HG03064 (cell line): ENCODE results near the gene GSTT2.
A peak's percentile ranks its signal among the peaks of the same experiment; 100 is the strongest.

Source experiments
- ATAC-seq: cut with Tn5 transposase; IDR thresholded peaks from one replicate; pipeline ENCODE4 v1.9.1; 2021; ENCODE audit warnings: low read depth; ENCODE audit not compliant: unreplicated experiment

GSTT2 gene

GRCh38 chr22:24007253-24008021 lies 27.5 kb downstream of the GSTT2 start:
- ATAC-seq, result no peak

GRCh38 chr22:24008022-24008283 lies 28.0 kb downstream of the GSTT2 start:
- no peak for ATAC-seq

GRCh38 chr22:24008381-24009226 lies 28.7 kb downstream of the GSTT2 start:
- ATAC-seq, result no peak

GRCh38 chr22:24009227-24010017 lies 29.5 kb downstream of the GSTT2 start:
- no peak for ATAC-seq

- ATAC-seq, result no peak
These were observed 30.1 kb downstream of the GSTT2 start for GRCh38 chr22:24010018-24010391.

GRCh38 chr22:24011735-24012068 lies 31.8 kb downstream of the GSTT2 start:
- ATAC-seq, result peak; percentile 20

GRCh38 chr22:24016156-24016555 lies 36.2 kb downstream of the GSTT2 start:
- no peak for ATAC-seq

GRCh38 chr22:24021304-24021703 lies 41.4 kb downstream of the GSTT2 start:
- ATAC-seq, result no peak

GRCh38 chr22:24023204-24023789 lies 43.4 kb downstream of the GSTT2 start:
- ATAC-seq, result no peak

GRCh38 chr22:24024354-24024753 lies 44.4 kb downstream of the GSTT2 start:
- ATAC-seq, result no peak

GRCh38 chr22:24025475-24025874 lies 45.5 kb downstream of the GSTT2 start:
- ATAC-seq, result no peak

GRCh38 chr22:24026056-24026455 lies 46.1 kb downstream of the GSTT2 start:
- no peak for ATAC-seq

GRCh38 chr22:24026733-24027132 lies 46.8 kb downstream of the GSTT2 start:
- ATAC-seq, result no peak

- no peak for ATAC-seq
These were observed 47.5 kb downstream of the GSTT2 start for GRCh38 chr22:24027389-24027975.

GRCh38 chr22:24027991-24028390 lies 48.1 kb downstream of the GSTT2 start:
- no peak for ATAC-seq

GRCh38 chr22:24028533-24028932 lies 48.6 kb downstream of the GSTT2 start:
- ATAC-seq, result no peak

- ATAC-seq, result no peak
These were observed 49.4 kb downstream of the GSTT2 start for GRCh38 chr22:24029304-24029703.

- no peak for ATAC-seq
These were observed 50.3 kb downstream of the GSTT2 start for GRCh38 chr22:24030186-24030702.
